T-helper 17 cell (primary cell): ENCODE data around the gene DHX16. TPM values are rescaled to one million over a fixed set of nuclear protein-coding genes. Genes with fewer than 3 reads are reported as not detected.

Source experiments
- ATAC-seq: fragments of 150-1000 bp; cut with Tn5 transposase; 2 replicates; pipeline ENCODE4 v1.10.0; 2021; ENCODE audit warnings: mild to moderate bottlenecking, moderate library complexity
- DNase-seq, 3 donors: peaks; one replicate each; pipeline versions ENCODE4 v3.0.0 to v3.0.0-alpha.2; 2020 to 2021
- H3K9me3 ChIP-seq: one replicate; pipeline ENCODE4 v1.7.0; 2013; ENCODE audit warnings: low read length, mild to moderate bottlenecking; ENCODE audit not compliant: control insufficient read depth, poor library complexity, severe bottlenecking
- H3K27ac Mint-ChIP-seq: one replicate; pipeline ENCODE4 v1.8.0; 2022; ENCODE audit warnings: mild to moderate bottlenecking, moderate library complexity, mixed read lengths
- H3K27me3 Mint-ChIP-seq: one replicate; pipeline ENCODE4 v1.8.0; 2022; ENCODE audit warnings: mixed read lengths
- H3K36me3 Mint-ChIP-seq: one replicate; pipeline ENCODE4 v1.8.0; 2022; ENCODE audit warnings: low read depth, mixed read lengths
- H3K4me1 Mint-ChIP-seq: one replicate; pipeline ENCODE4 v1.8.0; 2022; ENCODE audit warnings: mild to moderate bottlenecking, mixed read lengths
- H3K4me3 Mint-ChIP-seq: one replicate; pipeline ENCODE4 v1.8.0; 2022; ENCODE audit warnings: mild to moderate bottlenecking, moderate library complexity, mixed read lengths
- total RNA-seq, 4 donors: library from RNA in 2 of 4; stranded (reverse) in 2 of 4; gene quantifications; one replicate each; pipeline ENCODE4 v1.2.3 and lab custom pipeline; 2022 to 2026

Gene DHX16
- total RNA-seq, 2 donors from 2014 or later = 23.5 to 25.6 TPM

GRCh38 chr6:30611150-30611855, 61.5 kb downstream of the DHX16 start:
- no peak for ATAC-seq
- no peaks in the 10 kb centered on the region for H3K9me3 ChIP-seq
- peaks cover 22% of the 10 kb centered on the region for H3K36me3 Mint-ChIP-seq
- H3K27ac Mint-ChIP-seq = peak overlapping the region; percentile 97
- no peaks in the 10 kb centered on the region for H3K27me3 Mint-ChIP-seq
- DNase-seq = no peak
- H3K4me1 Mint-ChIP-seq = peaks cover 57% of the 10 kb centered on the region
- no peak overlapping the region for H3K4me3 Mint-ChIP-seq

DNA sequence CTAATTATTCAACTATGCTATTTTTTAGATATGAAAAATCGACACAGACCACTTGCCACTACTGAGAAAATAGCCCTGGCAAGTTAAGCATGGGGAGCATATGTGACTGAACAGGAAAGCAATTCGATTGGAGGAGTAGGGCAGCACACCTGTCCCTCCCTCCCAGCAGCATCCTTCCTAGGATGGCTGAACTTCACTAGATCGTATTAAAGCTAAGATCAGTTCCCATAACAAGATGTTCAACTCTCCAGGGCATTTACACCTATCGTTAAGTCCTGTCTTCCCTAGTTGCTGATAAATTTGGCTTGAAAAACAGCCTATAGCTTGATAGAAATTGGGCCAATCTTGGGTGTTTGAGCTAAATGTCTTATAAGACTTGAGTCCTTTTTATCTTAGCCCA, 62.7 kb downstream of the DHX16 start:
- no peak overlapping the region for H3K4me3 Mint-ChIP-seq
- H3K27me3 Mint-ChIP-seq = no peaks in the 10 kb centered on the region
- peak overlapping the region; percentile 97 for H3K27ac Mint-ChIP-seq
- ATAC-seq (no peak), DNase-seq (no peak)
- no peaks in the 10 kb centered on the region for H3K9me3 ChIP-seq
- H3K36me3 Mint-ChIP-seq = peaks cover 16% of the 10 kb centered on the region
- H3K4me1 Mint-ChIP-seq = peaks cover 52% of the 10 kb centered on the region

- no peaks in the 10 kb centered on the region for H3K9me3 ChIP-seq
Observed at GRCh38 chr6:30603961-30604360, 68.8 kb downstream of the DHX16 start.

More at GRCh38 chr6:30603961-30604360, 68.8 kb downstream of the DHX16 start:
- DNase-seq = no peak
- Mint-ChIP-seq H3K27ac (no peak overlapping the region), H3K36me3 (peaks cover 19% of the 10 kb centered on the region), H3K4me3 (no peak overlapping the region), H3K4me1 (peaks cover 19% of the 10 kb centered on the region), H3K27me3 (no peaks in the 10 kb centered on the region)
- ATAC-seq = no peak

Other genes starting within 250 kb of the DHX16 start
- gene HLA-E, start 183.5 kb downstream of the DHX16 start, total RNA-seq = 1,000 to 10,000 TPM; 1,324 to 1,494 TPM
- 100 to 1,000 TPM; 178 to 211 TPM for gene GNL1, start 116.5 kb downstream of the DHX16 start, total RNA-seq
- gene PRR3, start 115.7 kb downstream of the DHX16 start, total RNA-seq = 10 to 100 TPM; 11.2 to 13.9 TPM
- gene ABCF1, start 101.6 kb downstream of the DHX16 start, total RNA-seq = 100 to 1,000 TPM in 1 of 2 donors, 10 to 100 TPM in 1; 97.4 to 106 TPM
- gene PPP1R10, start 55.8 kb downstream of the DHX16 start, total RNA-seq = 100 to 1,000 TPM; 114 to 123 TPM
- gene MRPS18B, start 55.2 kb downstream of the DHX16 start, total RNA-seq = 10 to 100 TPM; 16.3 to 23.2 TPM
- gene ATAT1, start 46.1 kb downstream of the DHX16 start, total RNA-seq = 1 to 10 TPM; 5.6 to 6.6 TPM
- gene C6orf136, start 25.9 kb downstream of the DHX16 start, total RNA-seq = 10 to 100 TPM; 32.6 to 37.0 TPM
- 100 to 1,000 TPM in 1 of 2 donors, 10 to 100 TPM in 1; 99.5 to 117 TPM for gene PPP1R18, start 13.6 kb upstream of the DHX16 start, total RNA-seq
- gene NRM, start 18.0 kb upstream of the DHX16 start, total RNA-seq = 1 to 10 TPM; 4.7 to 5.6 TPM
- 10 to 100 TPM; 37.4 to 46.5 TPM for gene MDC1, start 44.3 kb upstream of the DHX16 start, total RNA-seq
- 100 to 1,000 TPM; 104 to 108 TPM for gene TUBB, start 47.3 kb upstream of the DHX16 start, total RNA-seq
- 10 to 100 TPM; 25.6 to 39.0 TPM for gene FLOT1, start 69.7 kb upstream of the DHX16 start, total RNA-seq
- 10 to 100 TPM in 1 of 2 donors, 1 to 10 TPM in 1; 9.6 to 11.3 TPM for gene IER3, start 71.5 kb upstream of the DHX16 start, total RNA-seq
- 1 to 10 TPM; 1.8 to 5.6 TPM for gene DDR1, start 211.5 kb upstream of the DHX16 start, total RNA-seq
- 10 to 100 TPM; 11.6 to 19.7 TPM for gene GTF2H4, start 235.2 kb upstream of the DHX16 start, total RNA-seq
- 10 to 100 TPM; 24.4 to 30.5 TPM for gene VARS2, start 241.2 kb upstream of the DHX16 start, total RNA-seq